ENCODE measurements around the gene PDLIM1. TPM values are rescaled to one million over a fixed set of nuclear protein-coding genes. Genes with fewer than 3 reads are reported as not detected.
"Not testable (repeated sequence)": the region's sequence is repeated elsewhere in the genome, so short reads cannot be mapped to it uniquely, and the experiment has no call there.

PDLIM1 gene
- total RNA-seq, 2 donors from 2014 or later = 2.7 to 6.8 TPM

- not testable (repeated sequence) for H3K27ac Mint-ChIP-seq; H3K9me3 Mint-ChIP-seq; ATAC-seq; DNase-seq (ENCODE audit: low spot score); H3K4me3 Mint-ChIP-seq; H3K36me3 Mint-ChIP-seq; H3K27me3 Mint-ChIP-seq
- peaks cover 12 to 17% of the 10 kb centered on the region in 2 donors for H3K4me1 Mint-ChIP-seq (ENCODE audit: low read depth in 2 of 2)
These were observed 61.7 kb downstream of the PDLIM1 start for GRCh38 chr10:95228934-95229723.

- H3K36me3 Mint-ChIP-seq = no peaks in the 10 kb centered on the region
- no peak overlapping the region for H3K27ac Mint-ChIP-seq
- H3K9me3 Mint-ChIP-seq = no peaks in the 10 kb centered on the region
- H3K4me3 Mint-ChIP-seq = no peak overlapping the region
- peaks cover 0 to 2% of the 10 kb centered on the region in 2 donors for H3K4me1 Mint-ChIP-seq (ENCODE audit: low read depth in 2 of 2)
- H3K27me3 Mint-ChIP-seq = no peaks in the 10 kb centered on the region
- ATAC-seq = no peak
- no peak for DNase-seq (ENCODE audit: low spot score)
These were observed 65.7 kb downstream of the PDLIM1 start for GRCh38 chr10:95225136-95225535.

GRCh38 chr10:95221124-95221523 lies 69.7 kb downstream of the PDLIM1 start:
- Mint-ChIP-seq H3K9me3 (no peaks in the 10 kb centered on the region), H3K4me1 (ENCODE audit: low read depth in 2 of 2) (no peaks in the 10 kb centered on the region), H3K27ac (no peak overlapping the region), H3K36me3 (no peaks in the 10 kb centered on the region), H3K27me3 (no peaks in the 10 kb centered on the region), H3K4me3 (no peak overlapping the region)
- no peak for DNase-seq (ENCODE audit: low spot score)
- no peak for ATAC-seq

- no peak overlapping the region for H3K27ac Mint-ChIP-seq
These were observed 70.3 kb downstream of the PDLIM1 start for GRCh38 chr10:95220539-95220938.

GRCh38 chr10:95217476-95217875 lies 73.3 kb downstream of the PDLIM1 start:
- no peak overlapping the region for H3K4me3 Mint-ChIP-seq
- H3K4me1 Mint-ChIP-seq (ENCODE audit: low read depth in 2 of 2) = no peaks in the 10 kb centered on the region
- H3K36me3 Mint-ChIP-seq = peaks cover 9% of the 10 kb centered on the region
- H3K27ac Mint-ChIP-seq = no peak overlapping the region
- no peak for DNase-seq (ENCODE audit: low spot score)
- ATAC-seq = no peak
- no peaks in the 10 kb centered on the region for H3K9me3 Mint-ChIP-seq
- H3K27me3 Mint-ChIP-seq = peaks cover 0 to 2% of the 10 kb centered on the region in 2 donors

More at GRCh38 chr10:95220539-95220938, 70.3 kb downstream of the PDLIM1 start:
- Mint-ChIP-seq H3K9me3 (no peaks in the 10 kb centered on the region), H3K4me3 (no peak overlapping the region), H3K27me3 (no peaks in the 10 kb centered on the region), H3K4me1 (ENCODE audit: low read depth in 2 of 2) (no peaks in the 10 kb centered on the region), H3K36me3 (peaks cover under 1% of the 10 kb centered on the region)
- DNase-seq (ENCODE audit: low spot score) (no peak), ATAC-seq (no peak)

- DNase-seq (ENCODE audit: low spot score) = no peak
- H3K27ac Mint-ChIP-seq = no peak overlapping the region
These were observed 76.0 kb downstream of the PDLIM1 start for GRCh38 chr10:95214793-95215192.

GRCh38 chr10:95214369-95214768 lies 76.4 kb downstream of the PDLIM1 start:
- Mint-ChIP-seq H3K9me3 (no peaks in the 10 kb centered on the region), H3K27me3 (peaks cover 0 to 2% of the 10 kb centered on the region in 2 donors), H3K27ac (no peak overlapping the region), H3K4me3 (no peak overlapping the region), H3K4me1 (ENCODE audit: low read depth in 2 of 2) (no peaks in the 10 kb centered on the region), H3K36me3 (peaks cover 9% of the 10 kb centered on the region)
- DNase-seq (ENCODE audit: low spot score) (no peak), ATAC-seq (no peak)

More at GRCh38 chr10:95214793-95215192, 76.0 kb downstream of the PDLIM1 start:
- no peaks in the 10 kb centered on the region for H3K9me3 Mint-ChIP-seq
- no peak overlapping the region for H3K4me3 Mint-ChIP-seq
- H3K27me3 Mint-ChIP-seq = peaks cover 0 to 2% of the 10 kb centered on the region in 2 donors
- ATAC-seq = no peak
- H3K4me1 Mint-ChIP-seq (ENCODE audit: low read depth in 2 of 2) = no peaks in the 10 kb centered on the region
- H3K36me3 Mint-ChIP-seq = peaks cover 9% of the 10 kb centered on the region

GRCh38 chr10:95211606-95212279 lies 79.1 kb downstream of the PDLIM1 start:
- Mint-ChIP-seq H3K27ac (no peak overlapping the region), H3K9me3 (no peaks in the 10 kb centered on the region), H3K4me3 (no peak overlapping the region), H3K36me3 (peaks cover 9% of the 10 kb centered on the region), H3K27me3 (peaks cover 0 to 2% of the 10 kb centered on the region in 2 donors), H3K4me1 (ENCODE audit: low read depth in 2 of 2) (no peaks in the 10 kb centered on the region)
- ATAC-seq = no peak
- DNase-seq (ENCODE audit: low spot score) = no peak

GRCh38 chr10:95209509-95210127 lies 81.2 kb downstream of the PDLIM1 start:
- H3K9me3 Mint-ChIP-seq = no peaks in the 10 kb centered on the region
- H3K4me1 Mint-ChIP-seq (ENCODE audit: low read depth in 2 of 2) = no peaks in the 10 kb centered on the region
- H3K36me3 Mint-ChIP-seq = no peaks in the 10 kb centered on the region
- ATAC-seq = no peak
- H3K27ac Mint-ChIP-seq = no peak overlapping the region
- DNase-seq (ENCODE audit: low spot score) = no peak
- no peak overlapping the region for H3K4me3 Mint-ChIP-seq
- H3K27me3 Mint-ChIP-seq = no peaks in the 10 kb centered on the region

GRCh38 chr10:95208702-95209391 lies 82.0 kb downstream of the PDLIM1 start:
- Mint-ChIP-seq H3K27me3 (no peaks in the 10 kb centered on the region), H3K9me3 (no peaks in the 10 kb centered on the region), H3K4me3 (no peak overlapping the region), H3K4me1 (ENCODE audit: low read depth in 2 of 2) (no peaks in the 10 kb centered on the region), H3K27ac (no peak overlapping the region), H3K36me3 (no peaks in the 10 kb centered on the region)
- ATAC-seq = no peak
- no peak for DNase-seq (ENCODE audit: low spot score)

- not testable (repeated sequence) for H3K4me1 Mint-ChIP-seq (ENCODE audit: low read depth in 2 of 2); H3K27me3 Mint-ChIP-seq; DNase-seq (ENCODE audit: low spot score); H3K4me3 Mint-ChIP-seq; H3K9me3 Mint-ChIP-seq; H3K36me3 Mint-ChIP-seq; H3K27ac Mint-ChIP-seq; ATAC-seq
These were observed 87.9 kb downstream of the PDLIM1 start for GRCh38 chr10:95202865-95203264.

GRCh38 chr10:95201736-95202135 lies 89.1 kb downstream of the PDLIM1 start:
- no peak overlapping the region for H3K27ac Mint-ChIP-seq
- no peak overlapping the region for H3K4me3 Mint-ChIP-seq
- H3K36me3 Mint-ChIP-seq = no peaks in the 10 kb centered on the region
- no peaks in the 10 kb centered on the region for H3K27me3 Mint-ChIP-seq
- H3K9me3 Mint-ChIP-seq = no peaks in the 10 kb centered on the region
- H3K4me1 Mint-ChIP-seq (ENCODE audit: low read depth in 2 of 2) = no peaks in the 10 kb centered on the region
- DNase-seq (ENCODE audit: low spot score) (no peak), ATAC-seq (no peak)

- H3K36me3 Mint-ChIP-seq = no peaks in the 10 kb centered on the region
- no peaks in the 10 kb centered on the region for H3K9me3 Mint-ChIP-seq
- ATAC-seq (no peak), DNase-seq (ENCODE audit: low spot score) (no peak)
- H3K27ac Mint-ChIP-seq = no peak overlapping the region
- no peaks in the 10 kb centered on the region for H3K4me1 Mint-ChIP-seq (ENCODE audit: low read depth in 2 of 2)
- no peak overlapping the region for H3K4me3 Mint-ChIP-seq
- H3K27me3 Mint-ChIP-seq = peaks cover 0 to 2% of the 10 kb centered on the region in 2 donors
These were observed 94.8 kb downstream of the PDLIM1 start for GRCh38 chr10:95196046-95196445.
